ENCODE results near the gene SNX24.
"Not testable (repeated sequence)": the region's sequence is repeated elsewhere in the genome, so short reads cannot be mapped to it uniquely, and the experiment has no call there.

Gene SNX24

DNA sequence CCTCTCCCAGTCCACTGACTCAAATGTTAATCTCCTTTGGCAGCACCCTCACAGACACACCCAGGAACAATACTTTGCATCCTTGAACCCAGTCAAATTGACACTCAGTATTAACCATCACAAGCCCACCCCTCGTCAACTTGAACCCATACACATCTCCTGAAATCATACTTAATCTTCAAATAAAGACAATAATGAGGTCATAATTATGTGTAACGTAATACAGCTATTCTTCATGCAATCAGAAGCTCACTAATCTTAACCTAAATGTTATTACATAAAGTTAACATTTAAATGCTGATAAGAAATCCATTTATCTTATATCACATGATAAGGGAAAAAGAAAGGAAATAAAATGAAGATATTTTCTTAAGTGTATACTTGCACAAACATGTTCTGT lies 125.9 kb downstream of the SNX24 start:
- DNase-seq = no peak

DNA sequence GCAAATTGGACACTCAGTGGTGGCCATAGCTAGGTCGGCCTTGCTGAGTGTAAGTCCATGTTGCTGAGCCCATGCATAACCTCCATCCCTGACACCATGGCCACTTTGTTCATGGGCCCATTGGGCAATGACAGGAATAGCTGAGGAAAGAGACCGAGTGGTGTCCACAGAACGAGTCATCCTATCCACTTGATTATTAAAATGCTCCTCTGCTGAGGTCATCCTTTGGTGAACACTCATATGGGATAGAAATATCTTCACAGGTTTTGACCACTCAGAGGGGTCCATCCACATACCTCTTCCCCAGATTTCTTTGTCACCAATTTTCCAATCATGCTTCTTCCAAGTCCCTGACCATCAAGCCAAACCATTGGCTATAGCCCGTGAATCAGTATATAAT lies 127.5 kb downstream of the SNX24 start:
- DNase-seq = no peak

DNA sequence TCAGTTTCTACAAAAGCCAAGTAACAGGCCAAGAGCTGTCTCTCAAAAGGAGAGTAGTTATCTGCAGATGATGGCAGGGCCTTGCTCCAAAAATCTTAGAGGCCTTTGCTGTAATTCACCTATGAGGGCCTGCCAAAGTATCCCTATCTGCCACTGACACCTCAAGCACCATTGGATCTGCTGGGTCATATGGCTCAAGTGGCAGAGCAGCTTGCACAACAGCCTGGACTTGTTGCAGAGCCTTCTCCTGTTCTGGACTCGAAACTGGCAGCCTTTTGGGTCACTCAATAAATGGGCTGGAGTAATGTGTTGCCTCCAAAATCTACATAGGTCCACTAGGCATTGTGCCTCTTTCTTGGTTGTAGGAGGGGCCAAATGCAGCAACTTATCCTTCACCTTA lies 128.3 kb downstream of the SNX24 start:
- DNase-seq = not testable (repeated sequence)

DNA sequence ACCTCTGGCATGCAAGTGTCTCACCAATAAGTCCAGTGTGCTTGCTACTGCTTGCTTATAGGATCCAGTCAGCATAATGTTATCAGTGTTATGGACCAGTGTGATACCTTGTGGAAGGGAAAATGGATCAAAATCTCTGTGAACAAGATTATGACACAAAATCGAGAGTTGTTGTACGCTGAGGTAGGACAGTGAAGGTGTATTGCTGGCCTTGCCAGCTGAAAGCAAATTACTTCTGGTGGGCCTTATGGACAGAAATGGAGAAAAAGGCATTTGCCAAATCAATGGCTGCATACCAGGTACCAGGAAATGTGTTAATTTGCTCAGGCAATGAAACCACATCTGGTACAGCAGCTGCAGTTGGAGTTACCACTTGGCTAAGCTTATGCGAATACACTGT lies 128.8 kb downstream of the SNX24 start:
- DNase-seq = not testable (repeated sequence)

DNA sequence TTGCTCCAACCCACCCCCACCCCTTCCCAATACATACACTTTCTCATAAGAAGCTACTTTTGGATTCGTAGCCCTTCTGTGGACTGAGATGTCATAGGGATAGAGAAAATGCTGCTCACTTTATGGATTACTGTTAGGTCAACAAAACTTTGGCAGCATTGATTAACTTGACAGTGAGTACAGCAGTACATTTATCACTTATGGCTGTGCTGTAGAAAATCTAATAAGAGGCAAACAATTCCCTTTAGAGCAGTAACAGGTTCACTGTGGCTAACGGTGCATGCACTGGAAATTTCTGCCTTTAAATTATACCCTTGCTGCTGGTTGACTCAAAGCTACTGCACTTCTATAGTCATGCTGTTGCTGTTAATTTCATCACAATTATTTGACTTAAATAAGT lies 131.9 kb downstream of the SNX24 start:
- no peak for DNase-seq

DNA sequence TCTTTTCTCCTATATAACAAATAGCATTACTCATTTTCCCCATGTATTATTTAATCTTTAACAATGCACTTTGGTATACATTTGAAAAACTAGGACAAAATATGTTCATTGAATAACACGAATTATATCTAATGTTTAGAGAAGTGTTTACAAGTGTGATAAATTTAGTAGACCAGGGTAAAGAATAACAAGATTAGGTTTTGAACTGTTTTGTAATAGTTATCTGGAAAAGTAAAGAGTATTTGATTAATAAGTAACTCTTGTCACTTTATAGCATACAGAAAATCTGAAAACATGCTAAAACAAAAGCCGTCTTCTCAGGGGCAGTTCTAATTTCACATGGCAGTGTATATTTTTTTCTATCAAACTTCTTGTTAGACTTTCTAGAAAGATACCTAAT lies 132.7 kb downstream of the SNX24 start:
- no peak for DNase-seq

DNA sequence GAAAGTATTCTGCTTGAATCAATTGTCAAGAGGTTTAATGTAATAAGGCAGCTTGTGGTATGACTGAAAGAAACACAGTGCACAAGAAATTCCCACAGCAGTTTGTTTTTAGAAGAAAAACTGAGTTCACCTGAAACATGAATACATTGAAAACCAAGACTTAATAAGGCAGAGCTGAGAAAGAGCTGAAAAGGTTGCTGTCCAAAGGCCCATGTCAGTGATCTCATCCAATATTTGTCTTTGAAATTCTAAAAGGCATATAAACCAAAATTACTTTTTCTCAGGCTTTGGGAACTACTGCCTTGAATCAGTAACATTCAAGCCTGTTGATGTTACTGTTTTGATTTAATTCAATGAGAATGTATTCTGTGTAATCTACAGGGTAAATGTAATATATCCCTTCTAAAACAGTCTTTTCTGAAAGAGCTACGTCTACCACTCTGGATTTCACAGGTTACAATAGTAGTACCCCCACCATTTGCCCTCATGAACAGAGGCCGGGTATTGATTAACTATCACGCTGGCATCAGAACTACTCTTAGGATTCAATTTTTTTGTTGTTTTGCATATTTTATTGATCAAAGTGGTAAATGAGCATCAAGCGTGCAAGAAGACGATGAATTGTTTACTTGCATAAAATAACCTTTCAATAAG lies 133.4 kb downstream of the SNX24 start:
- no peak for DNase-seq

DNA sequence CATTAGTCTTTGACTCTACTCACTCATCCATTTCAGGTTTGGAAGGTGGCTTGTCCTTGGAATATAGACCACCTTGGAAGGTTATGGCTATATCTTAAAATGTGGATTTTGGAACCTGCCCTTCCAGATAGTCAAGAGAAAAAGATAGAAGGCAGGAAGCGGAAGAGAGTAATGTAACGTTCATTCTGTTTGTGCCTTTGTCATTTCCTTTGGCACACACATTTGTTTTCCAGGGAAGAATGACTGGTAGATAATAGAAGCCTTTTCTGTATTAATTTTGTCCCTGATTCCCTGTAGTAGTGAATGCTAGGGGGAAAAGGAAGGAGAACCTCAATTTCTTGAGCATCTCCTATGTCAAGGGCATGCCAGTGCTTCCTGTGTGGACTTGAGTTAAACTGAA lies 136.4 kb downstream of the SNX24 start:
- no peak for DNase-seq

DNA sequence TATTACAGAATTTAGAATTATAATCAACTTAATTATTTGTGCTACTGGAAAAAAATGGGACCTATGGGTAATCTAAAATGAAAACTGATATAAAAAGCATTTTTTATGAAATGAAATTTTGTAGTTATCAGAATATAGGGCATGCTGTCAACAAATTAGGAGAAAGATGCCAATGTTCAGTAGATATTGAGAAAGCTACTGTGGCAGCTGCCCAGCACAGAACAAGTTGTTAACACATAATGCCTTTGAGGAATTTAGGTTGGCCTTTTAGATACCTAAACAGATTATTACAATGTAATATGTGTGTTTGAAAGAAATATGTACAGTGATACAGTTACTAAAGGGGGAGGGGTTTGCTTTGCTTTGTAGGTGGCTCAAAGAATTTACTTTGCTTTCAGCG lies 137.0 kb downstream of the SNX24 start:
- no peak for DNase-seq

DNA sequence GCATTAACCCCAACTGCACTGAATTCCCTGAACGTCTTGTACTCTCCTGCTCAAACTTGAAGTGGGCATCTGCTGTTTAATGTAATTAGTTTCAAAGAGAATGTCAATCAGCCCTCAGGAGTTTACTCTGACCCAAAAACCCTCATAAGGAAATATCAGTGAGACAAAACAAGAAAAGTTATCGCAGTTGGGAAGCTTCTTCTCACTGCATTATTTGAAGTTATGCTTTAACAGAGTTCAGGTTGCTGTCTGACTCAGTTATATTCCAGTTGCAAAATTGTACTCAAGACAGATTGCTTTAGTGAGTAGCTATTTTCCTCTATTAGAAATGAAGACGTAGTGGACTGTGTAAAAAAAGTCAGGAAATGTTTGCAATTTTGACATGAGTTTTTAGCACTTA lies 139.0 kb downstream of the SNX24 start:
- no peak for DNase-seq

DNA sequence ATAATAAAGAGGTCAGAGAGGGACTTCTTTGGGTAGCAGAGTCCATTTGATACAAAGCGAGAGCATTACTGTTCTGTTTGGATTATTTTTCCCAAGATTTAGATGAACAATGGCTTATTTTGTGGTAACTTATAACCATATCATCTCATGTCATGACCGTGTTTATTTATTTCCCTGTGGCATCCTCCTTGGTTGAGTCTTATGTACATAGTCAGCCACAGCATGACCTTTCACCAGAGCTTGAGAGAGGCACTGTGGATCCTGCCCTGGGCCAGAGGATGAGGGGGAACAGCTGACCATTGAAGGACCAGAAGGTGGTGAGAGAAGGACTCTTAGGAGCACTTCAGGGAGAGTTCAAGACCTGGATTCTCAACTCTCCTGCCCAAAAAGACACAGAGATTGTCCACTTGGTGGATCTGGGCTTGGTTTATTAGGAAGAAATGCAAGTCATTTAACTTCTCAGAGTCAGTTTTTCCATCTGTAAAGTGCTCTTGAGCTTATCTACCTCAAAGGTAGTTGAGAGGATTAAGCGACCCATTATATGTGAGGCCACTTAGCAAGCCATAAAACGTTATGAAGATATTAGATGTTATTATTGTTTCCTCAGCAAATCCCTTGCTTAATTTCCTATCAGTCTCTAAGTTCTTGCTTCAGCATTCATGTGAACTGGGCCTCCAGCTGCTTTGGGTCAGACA lies 139.7 kb downstream of the SNX24 start:
- DNase-seq = no peak

DNA sequence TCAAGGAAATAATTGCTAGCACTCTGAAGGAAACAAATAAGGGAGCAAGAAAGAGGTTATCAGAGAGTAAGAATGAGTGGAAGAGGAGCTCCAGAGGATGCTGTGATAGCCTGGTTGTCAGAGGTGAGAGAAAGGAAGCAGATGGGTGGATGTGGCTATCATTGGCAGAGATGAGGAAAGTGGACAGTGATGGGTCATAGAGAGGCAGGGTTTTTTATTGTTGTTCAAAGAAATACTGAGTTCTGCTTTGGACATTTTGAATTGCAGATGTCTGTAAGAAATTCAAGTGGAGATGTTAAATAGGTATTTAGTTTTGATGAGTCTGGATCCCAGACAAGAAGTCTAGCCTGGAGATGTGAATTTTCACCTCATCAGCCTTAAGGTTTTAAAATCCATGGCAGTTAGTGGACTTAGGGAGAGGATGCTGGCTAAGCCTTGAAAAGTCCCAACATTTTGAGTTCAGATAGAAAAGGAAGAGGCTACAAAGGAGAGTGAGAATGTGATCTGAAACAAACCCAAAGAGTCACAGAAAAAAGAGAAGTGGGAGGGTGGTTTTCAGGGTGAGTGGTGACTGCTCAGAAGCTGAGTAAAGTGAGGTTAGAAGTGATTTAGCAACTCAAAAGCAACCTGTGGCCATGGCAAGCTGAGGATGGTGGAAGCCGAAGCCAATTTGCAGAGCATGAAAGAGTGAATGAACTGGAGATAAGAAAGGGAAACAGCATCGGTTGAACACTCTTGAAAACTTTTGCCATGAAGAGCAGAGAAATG lies 140.7 kb downstream of the SNX24 start:
- no peak for DNase-seq

DNA sequence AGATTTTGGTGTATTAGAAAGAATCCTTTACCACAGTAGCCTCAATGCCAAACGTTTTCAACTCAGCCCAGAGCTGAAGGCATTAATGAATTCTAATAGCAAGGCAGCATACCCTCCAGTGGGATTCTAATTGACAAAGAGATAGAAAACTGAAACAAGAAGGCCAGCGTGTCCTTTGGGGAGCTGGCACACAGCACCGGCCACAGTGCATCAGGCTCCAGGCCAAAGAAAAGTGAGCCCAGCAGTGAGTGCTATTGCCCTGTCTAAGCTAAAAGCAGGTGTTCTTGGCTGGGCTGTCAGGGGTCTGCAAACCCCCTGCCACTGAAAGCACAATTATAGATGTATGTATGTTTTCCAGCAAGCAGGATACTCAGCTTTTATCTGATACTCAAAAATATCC lies 150.7 kb downstream of the SNX24 start:
- no peak for DNase-seq

DNA sequence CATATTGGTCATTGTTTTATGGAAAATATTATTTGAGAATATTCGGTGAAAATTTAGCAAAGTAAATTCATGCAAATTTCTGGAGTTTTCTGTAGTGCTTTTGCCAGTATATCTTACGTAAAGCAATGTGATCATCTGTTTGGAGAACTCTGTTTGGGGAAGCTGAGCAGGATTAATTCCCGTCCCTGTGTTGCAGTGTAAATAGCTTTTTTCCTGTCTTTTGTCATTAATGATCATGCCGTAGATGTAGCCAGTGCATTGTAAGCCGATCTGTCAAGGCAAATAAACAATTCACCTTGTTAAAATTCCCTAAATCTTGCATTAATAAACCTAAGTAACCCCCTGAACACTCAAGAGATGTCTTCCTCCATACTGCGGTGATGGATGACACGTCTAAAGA lies 151.9 kb downstream of the SNX24 start:
- DNase-seq = no peak

DNA sequence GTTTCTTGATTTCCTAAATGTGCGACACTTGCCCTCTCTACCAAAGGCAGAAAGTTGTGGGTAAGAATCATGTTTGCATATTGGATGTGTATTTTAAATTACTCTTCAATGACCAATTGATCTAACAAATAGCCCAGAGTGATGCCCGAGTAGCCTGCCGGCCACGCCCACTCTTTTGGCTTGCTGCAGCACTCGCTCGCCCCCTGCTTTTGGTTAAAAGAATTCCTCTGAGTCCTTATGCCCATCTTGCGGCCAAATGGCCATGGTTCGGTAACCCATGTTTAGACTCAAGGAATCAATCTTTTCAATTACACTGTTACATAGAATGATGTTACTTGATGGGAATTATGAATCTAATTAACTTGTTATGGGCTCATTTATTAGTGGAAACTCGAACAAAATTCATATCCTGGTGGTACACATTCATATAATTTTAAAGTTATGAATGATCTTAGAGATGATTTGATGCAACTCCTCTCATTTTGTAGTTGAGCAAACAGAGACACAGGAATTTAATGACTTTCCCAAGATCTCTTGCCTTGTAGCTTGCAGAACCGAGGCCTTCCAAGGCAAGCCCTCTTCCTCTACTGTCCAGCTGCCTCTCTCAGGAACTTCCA lies 154.6 kb downstream of the SNX24 start:
- DNase-seq = peak in 1 of 5 donors; percentile 30

DNA sequence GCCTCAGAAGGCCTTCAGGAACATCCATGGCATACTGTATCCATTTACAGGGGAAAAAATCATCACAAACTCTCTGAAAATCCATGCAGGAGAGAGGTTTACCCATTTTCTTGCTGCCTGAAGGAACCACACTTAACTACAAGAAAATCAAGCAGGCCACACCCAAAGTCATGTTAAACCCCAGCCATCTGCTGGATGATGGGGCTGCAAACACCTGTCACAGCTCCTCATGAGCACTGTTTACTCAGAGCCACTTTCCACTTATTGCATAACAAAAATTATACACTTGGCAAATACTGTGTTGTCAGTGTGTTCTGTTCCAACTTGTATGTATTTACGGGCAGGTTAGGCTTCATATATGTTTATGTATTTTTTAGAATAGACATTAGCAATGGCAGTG lies 155.3 kb downstream of the SNX24 start:
- DNase-seq = no peak

DNA sequence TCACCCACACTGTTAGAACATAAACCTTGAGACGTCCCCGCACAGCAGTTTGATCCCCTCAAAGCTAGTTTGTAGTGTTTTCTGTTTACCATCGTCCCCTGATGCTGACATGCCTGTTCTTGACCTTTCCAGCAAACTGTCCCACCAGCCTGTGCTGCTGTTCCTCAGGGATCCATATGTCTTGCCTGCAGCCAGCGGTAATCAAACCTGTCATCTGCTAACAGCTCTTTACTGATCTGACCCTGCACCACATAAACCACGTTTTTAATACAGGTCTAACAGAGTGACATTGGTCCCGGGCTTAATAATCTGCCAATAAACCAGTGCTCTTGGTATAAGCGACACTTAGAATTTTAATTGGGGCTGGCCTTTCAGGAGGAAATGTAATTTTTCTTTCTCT lies 156.4 kb downstream of the SNX24 start:
- DNase-seq = no peak

DNA sequence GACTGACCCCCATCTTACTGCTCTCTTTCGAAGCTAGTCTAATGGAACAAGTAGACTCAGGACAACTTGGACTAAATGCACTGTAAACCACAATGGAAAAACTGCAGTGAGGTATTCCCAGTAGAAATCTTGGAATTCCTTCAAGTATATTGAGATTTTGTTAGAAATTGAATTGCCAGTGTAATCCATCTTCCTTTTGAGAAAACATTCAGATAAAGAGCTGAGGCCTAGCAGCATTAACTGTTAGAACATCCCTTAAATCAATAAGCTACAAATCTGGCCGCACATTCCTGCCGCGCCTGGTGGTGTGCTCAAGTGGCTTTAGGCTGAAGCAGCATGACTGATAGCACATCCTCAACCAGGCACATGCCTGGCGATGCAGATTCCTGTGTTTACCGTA lies 161.8 kb downstream of the SNX24 start:
- DNase-seq = no peak

DNA sequence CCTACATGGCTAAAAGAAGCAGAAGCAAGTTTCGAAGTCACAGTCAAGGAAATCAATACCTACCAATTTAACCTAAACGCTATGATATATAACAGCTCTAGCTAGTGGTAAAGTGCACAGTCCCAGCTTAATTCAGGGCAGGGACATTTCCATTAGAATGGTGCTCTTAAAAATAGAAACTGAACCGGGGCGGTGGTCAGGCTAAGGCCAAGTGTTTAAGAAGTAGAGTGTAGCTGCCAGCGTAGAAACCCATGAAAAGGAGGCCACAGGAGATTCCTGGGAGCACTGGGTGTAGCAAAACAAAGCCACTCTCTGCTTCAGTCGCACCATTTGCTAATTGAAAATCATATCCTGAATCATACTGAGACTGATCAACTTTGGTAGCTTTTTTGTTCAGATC lies 162.3 kb downstream of the SNX24 start:
- no peak for DNase-seq

DNA sequence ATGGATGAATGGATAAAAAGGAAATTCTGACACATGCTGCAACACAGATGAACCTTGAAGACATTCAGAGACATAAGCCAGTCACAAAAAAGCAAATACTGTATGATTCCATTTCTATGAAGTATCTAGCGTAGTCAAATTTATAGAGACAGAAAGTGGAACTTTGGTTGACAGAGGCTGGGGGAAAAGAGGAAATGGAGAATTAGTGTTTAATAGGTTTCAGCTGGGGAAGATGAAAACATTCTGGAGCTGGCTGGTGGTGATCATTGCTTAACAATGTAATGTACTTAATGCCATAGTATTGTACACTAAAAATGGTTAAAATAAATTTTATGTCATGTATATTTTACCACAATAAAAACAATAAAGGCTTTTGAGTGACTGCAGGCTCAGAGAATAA lies 166.9 kb downstream of the SNX24 start:
- no peak for DNase-seq

DNA sequence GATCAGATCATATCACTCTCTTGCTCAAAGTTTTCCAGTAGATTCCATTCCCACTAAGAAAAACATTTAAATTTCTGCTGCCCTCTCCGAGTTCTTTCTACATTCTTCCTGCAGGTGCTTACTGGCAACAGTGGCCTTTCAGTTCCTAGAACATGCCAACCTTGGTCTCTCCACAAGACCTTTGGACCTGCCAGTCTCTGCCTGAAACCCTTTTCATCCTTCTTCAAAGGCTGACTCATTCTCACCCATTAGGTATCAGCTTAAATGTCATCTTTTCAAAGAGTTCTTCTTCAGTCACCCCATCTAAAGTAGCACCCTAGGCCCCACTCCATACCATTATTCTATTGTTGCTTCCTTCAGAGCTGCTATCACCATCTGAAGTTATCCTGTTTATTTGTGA lies 169.3 kb downstream of the SNX24 start:
- DNase-seq = no peak

DNA sequence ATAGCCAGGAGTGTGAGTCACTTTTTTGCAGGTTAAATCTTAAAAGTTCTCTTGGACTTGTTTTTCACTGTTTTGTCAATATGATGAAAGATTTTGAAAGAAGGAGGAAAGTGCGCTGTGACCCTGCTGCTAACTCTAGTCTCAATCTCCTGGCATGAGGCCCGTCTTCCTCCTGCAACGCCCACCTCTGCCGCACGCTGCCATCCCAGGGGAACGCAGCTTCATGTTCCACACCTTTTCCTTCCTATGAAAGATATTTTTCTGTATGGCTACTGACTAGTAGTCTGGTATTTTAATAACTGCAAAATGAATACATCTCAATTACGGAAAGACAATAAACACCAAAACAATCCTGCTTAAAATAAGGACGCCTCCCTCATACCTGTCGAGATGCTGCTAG lies 182.8 kb downstream of the SNX24 start:
- DNase-seq = no peak

DNA sequence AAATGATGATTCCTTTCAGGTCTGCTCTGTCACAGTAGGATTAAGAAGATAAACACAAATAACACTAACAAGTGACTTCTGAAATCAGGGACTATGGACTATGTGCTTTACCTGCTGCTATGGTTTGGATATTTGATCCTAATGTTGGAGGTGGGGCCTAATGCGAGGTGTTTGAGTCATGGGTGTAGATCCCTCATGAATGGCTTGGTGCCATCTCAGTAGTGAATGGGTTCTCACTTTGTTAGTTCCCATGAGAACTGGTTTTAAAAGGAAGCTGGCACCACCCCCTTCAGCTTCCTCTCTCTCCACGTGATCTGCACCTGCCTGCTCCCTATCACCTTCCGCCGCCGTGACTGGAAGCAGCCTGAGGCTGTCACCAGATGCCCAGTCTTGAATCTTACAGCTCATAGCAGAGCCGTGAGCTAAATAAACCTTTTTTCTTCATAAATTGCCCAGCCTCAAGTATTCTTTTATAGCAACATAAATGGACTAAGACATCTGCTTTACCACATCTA lies 187.8 kb downstream of the SNX24 start:
- no peak for DNase-seq
